ENCODE data around the gene GARIN3. TPM values are rescaled to one million over a fixed set of nuclear protein-coding genes. Genes with fewer than 3 reads are reported as not detected.

The GARIN3 gene
- total RNA-seq, 1 donor from 2014 or later: not detected

GRCh38 chr5:157148734-157149615 lies 17.1 kb downstream of the GARIN3 start:
- peak; percentile 35 to 58 for DNase-seq (ENCODE audit: low read depth in 2 of 2)

- DNase-seq (ENCODE audit: low read depth in 2 of 2): peak; percentile 9 to 23
Observed at GRCh38 chr5:157143127-157143971, 22.7 kb downstream of the GARIN3 start.

GRCh38 chr5:157142317-157143126 lies 23.5 kb downstream of the GARIN3 start, which contains the start of gene MED7:
Gene MED7, minus strand, starts transcription at chr5:157142865. Its CDS starts 3,434 bp downstream, at chr5:157139431.
- DNase-seq (ENCODE audit: low read depth in 2 of 2): peak; percentile 99

- no peak for DNase-seq (ENCODE audit: low read depth in 2 of 2)
Observed at GRCh38 chr5:157137691-157138090, 28.4 kb downstream of the GARIN3 start.

GRCh38 chr5:157132281-157132612 lies 33.8 kb downstream of the GARIN3 start:
- no peak for DNase-seq (ENCODE audit: low read depth in 2 of 2)

GRCh38 chr5:157130925-157131324 lies 35.1 kb downstream of the GARIN3 start:
- no peak for DNase-seq (ENCODE audit: low read depth in 2 of 2)

- DNase-seq (ENCODE audit: low read depth in 2 of 2): no peak
Observed at GRCh38 chr5:157121709-157122108, 44.4 kb downstream of the GARIN3 start.

- no peak for DNase-seq (ENCODE audit: low read depth in 2 of 2)
Observed at GRCh38 chr5:157120102-157120501, 46.0 kb downstream of the GARIN3 start.

- no peak for DNase-seq (ENCODE audit: low read depth in 2 of 2)
Observed at GRCh38 chr5:157116483-157116954, 49.5 kb downstream of the GARIN3 start.

GRCh38 chr5:157115502-157115901 lies 50.6 kb downstream of the GARIN3 start:
- DNase-seq (ENCODE audit: low read depth in 2 of 2): no peak

- no peak for DNase-seq (ENCODE audit: low read depth in 2 of 2)
Observed at GRCh38 chr5:157115012-157115411, 51.1 kb downstream of the GARIN3 start.

- DNase-seq (ENCODE audit: low read depth in 2 of 2): no peak
Observed at GRCh38 chr5:157113002-157113401, 53.1 kb downstream of the GARIN3 start.

Other genes with a start within 250 kb of the GARIN3 start
- not detected in 2 replicates for gene TIMD4, start 203.0 kb downstream of the GARIN3 start, total RNA-seq
- gene HAVCR1, start 107.1 kb downstream of the GARIN3 start, total RNA-seq: not detected in 2 replicates
- 0.64 and 1.0 TPM in 2 replicates for gene HAVCR2, start 57.2 kb downstream of the GARIN3 start, total RNA-seq
- 5.8 and 5.9 TPM in 2 replicates for gene MED7, start 23.4 kb downstream of the GARIN3 start, total RNA-seq
- gene ITK, start 14.6 kb upstream of the GARIN3 start, total RNA-seq: not detected in 2 replicates
- 4.3 and 9.5 TPM in 2 replicates for gene CYFIP2, start 99.9 kb upstream of the GARIN3 start, total RNA-seq